Breast epithelium (tissue), 3 donors: Measurements from ENCODE around the gene KCNS3.

Experiments
- POLR2A ChIP-seq: fragments of 450-650 bp; IDR thresholded peaks from one replicate; pipeline ENCODE4 v1.6.1; 2016; ENCODE audit warnings: antibody characterized with exemption, mild to moderate bottlenecking, moderate library complexity
- POLR2AphosphoS5 ChIP-seq, 3 donors: sonication (generic); formaldehyde crosslinking; IDR thresholded peaks; one replicate each; pipeline ENCODE4 v1.6.1; 2017; ENCODE audit warnings: antibody characterized with exemption in 3 of 3
- TF ChIP-seq, protein P1 (sequence below), 3 donors: fragments of 450-650 bp; IDR thresholded peaks; one replicate each; pipeline ENCODE4 v1.5.1; 2016 to 2017; ENCODE audit warnings: antibody characterized with exemption in 3 of 3, mild to moderate bottlenecking in 3 of 3, moderate library complexity in 3 of 3

DNA sequence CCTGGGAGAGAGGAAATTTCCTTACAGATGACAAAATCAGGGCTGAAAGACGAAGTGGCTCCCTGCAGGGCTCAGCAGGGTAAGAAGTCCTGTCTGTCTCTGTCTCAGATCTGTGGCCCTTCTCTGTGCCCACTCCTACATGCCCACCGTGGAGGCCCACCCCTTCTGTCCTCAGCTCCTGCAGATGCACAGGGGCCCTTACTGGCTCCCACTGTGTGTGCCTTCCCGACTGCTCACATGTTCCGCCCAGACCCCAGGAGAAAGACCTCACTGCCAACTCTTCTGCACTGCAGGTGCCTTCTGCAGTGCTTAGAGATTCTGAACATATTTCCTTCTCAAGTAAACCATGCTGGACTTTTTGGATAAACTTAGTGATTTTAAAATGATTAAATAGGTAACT is 1.9 kb upstream of the KCNS3 start:
- TF ChIP-seq POLR2A (no peak), POLR2AphosphoS5 (IDR thresholded peaks at IDR 0.05) (no peak)
- TF ChIP-seq, protein P1, sequence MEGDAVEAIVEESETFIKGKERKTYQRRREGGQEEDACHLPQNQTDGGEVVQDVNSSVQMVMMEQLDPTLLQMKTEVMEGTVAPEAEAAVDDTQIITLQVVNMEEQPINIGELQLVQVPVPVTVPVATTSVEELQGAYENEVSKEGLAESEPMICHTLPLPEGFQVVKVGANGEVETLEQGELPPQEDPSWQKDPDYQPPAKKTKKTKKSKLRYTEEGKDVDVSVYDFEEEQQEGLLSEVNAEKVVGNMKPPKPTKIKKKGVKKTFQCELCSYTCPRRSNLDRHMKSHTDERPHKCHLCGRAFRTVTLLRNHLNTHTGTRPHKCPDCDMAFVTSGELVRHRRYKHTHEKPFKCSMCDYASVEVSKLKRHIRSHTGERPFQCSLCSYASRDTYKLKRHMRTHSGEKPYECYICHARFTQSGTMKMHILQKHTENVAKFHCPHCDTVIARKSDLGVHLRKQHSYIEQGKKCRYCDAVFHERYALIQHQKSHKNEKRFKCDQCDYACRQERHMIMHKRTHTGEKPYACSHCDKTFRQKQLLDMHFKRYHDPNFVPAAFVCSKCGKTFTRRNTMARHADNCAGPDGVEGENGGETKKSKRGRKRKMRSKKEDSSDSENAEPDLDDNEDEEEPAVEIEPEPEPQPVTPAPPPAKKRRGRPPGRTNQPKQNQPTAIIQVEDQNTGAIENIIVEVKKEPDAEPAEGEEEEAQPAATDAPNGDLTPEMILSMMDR (IDR thresholded peaks at IDR 0.05): no peak
